NCI-H2196 treated with DMSO at 0.1 percent for 48 hours (cell line): Measurements from ENCODE around the gene TRH.
"Not testable (repeated sequence)": the region's sequence is repeated elsewhere in the genome, so short reads cannot be mapped to it uniquely, and the experiment has no call there.

ENCODE experiments used
- DNase-seq: peaks from one replicate; lab custom pipeline; 2025; ENCODE audit not compliant: unreplicated experiment; lab: John Stamatoyannopoulos, UW

TRH gene

GRCh38 chr3:130002666-130003598 lies 28.4 kb downstream of the TRH start:
- peak; percentile 26 for DNase-seq

- DNase-seq = no peak
These were observed 36.0 kb downstream of the TRH start for GRCh38 chr3:130010556-130010955.

GRCh38 chr3:130012108-130012507 lies 37.6 kb downstream of the TRH start:
- not testable (repeated sequence) for DNase-seq

- DNase-seq = not testable (repeated sequence)
These were observed 38.7 kb downstream of the TRH start for GRCh38 chr3:130013246-130013645.

- no peak for DNase-seq
These were observed 40.0 kb downstream of the TRH start for GRCh38 chr3:130014526-130014925.

GRCh38 chr3:130017661-130018060 lies 43.1 kb downstream of the TRH start:
- not testable (repeated sequence) for DNase-seq

GRCh38 chr3:130026146-130026829 lies 51.8 kb downstream of the TRH start:
- DNase-seq = not testable (repeated sequence)

- not testable (repeated sequence) for DNase-seq
These were observed 52.9 kb downstream of the TRH start for GRCh38 chr3:130027437-130027836.
